ENCODE measurements around the gene KCNH8.

KCNH8 gene

GRCh38 chr3:19574268-19574667 is 426.0 kb downstream of the KCNH8 start:
- DNase-seq (ENCODE audit: extremely low spot score), result no peak
- POLR2A ChIA-PET, result no interaction called here
- CTCF ChIA-PET, result interaction anchor here (1.1 kb wide), 1 partner anchor 12 kb away, joined by 3 read pairs; no protein-coding TSS in a partner anchor
- no peak for TF ChIP-seq CTCF (IDR thresholded peaks at IDR 0.05; ENCODE audit: control extremely low read depth, extremely low read depth, low read depth, missing control alignments)

DNA sequence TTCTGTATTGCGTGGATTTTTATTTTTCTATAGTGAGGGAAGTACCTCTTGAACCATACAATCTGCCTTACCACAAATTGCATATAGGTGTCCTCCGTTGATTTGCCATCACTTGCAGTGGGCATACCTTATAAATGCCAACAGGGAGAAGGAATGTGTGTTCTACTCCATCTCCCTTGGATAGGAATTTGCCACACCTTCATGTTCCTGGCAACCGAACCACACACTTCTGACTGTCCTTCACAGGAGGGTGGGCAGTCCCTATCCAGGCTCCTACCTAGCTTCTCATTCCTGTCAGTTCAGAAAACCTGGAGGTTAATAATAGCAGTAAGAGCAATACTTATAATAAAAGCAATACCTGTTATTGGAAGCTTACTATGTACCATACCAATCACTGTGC is 428.0 kb downstream of the KCNH8 start:
- ChIA-PET CTCF (interaction anchor here (0.7 to 1.4 kb wide), 3 partner anchors 13 to 101 kb away, joined by 3 read pairs; no protein-coding TSS in a partner anchor), POLR2A (no interaction called here)
- no peak for DNase-seq (ENCODE audit: extremely low spot score)
- no peak for TF ChIP-seq CTCF (IDR thresholded peaks at IDR 0.05; ENCODE audit: control extremely low read depth, extremely low read depth, low read depth, missing control alignments)

Data from GM10248 (cell line).